Lower lobe of right lung (tissue), 2 donors: ENCODE results near the gene TMEM53. TPM values are rescaled to one million over a fixed set of nuclear protein-coding genes. Genes with fewer than 3 reads are reported as not detected.

Source experiments
- ATAC-seq, 2 donors: fragments of 200-7000 bp; cut with Tn5 transposase; one replicate each; pipeline ENCODE4 v1.9.1; 2020 to 2022; ENCODE audit warnings: mild to moderate bottlenecking in 2 of 2, moderate library complexity in 2 of 2
- DNase-seq: peaks from one replicate; pipeline ENCODE4 v3.0.0-alpha.2; 2020
- H3K27ac ChIP-seq: fragments of 200-600 bp; one replicate; pipeline ENCODE4 v1.8.0; 2022
- H3K27me3 ChIP-seq: fragments of 200-600 bp; one replicate; pipeline ENCODE4 v1.8.0; 2022; ENCODE audit warnings: low read depth
- H3K36me3 ChIP-seq: fragments of 200-600 bp; one replicate; pipeline ENCODE4 v1.8.0; 2022; ENCODE audit warnings: mild to moderate bottlenecking
- H3K4me1 ChIP-seq: fragments of 200-600 bp; one replicate; pipeline ENCODE4 v1.8.0; 2022
- H3K4me3 ChIP-seq: fragments of 200-600 bp; one replicate; pipeline ENCODE4 v1.8.0; 2022; ENCODE audit warnings: mild to moderate bottlenecking
- H3K9me3 ChIP-seq: fragments of 200-600 bp; one replicate; pipeline ENCODE4 v1.8.0; 2022
- intact Hi-C: fragments of 100-400 bp; cut with DNase I; formaldehyde crosslinking; loops from one replicate; pipeline ENCODE4 v1.11.0; 2022
- total RNA-seq: library from RNA; stranded (reverse); fragmentation: NEBNext Ultra II Directional; extraction: Animal tissue kit (Norgen Biotek cat#: 25700); gene quantifications from one replicate; pipeline ENCODE4 v1.2.1, GENCODE V29; 2021
- TF ChIP-seq, protein P1 (sequence below): fragments of 200-600 bp; IDR thresholded peaks from one replicate; pipeline ENCODE4 v1.8.0; 2022; ENCODE audit warnings: antibody characterized with exemption, mild to moderate bottlenecking
- donor health status: DM: no; HTN: yes; CAD: no; lungs with severe emphysema.

TMEM53 gene
- total RNA-seq, 1 donor from 2014 or later: 22.6 TPM

DNA sequence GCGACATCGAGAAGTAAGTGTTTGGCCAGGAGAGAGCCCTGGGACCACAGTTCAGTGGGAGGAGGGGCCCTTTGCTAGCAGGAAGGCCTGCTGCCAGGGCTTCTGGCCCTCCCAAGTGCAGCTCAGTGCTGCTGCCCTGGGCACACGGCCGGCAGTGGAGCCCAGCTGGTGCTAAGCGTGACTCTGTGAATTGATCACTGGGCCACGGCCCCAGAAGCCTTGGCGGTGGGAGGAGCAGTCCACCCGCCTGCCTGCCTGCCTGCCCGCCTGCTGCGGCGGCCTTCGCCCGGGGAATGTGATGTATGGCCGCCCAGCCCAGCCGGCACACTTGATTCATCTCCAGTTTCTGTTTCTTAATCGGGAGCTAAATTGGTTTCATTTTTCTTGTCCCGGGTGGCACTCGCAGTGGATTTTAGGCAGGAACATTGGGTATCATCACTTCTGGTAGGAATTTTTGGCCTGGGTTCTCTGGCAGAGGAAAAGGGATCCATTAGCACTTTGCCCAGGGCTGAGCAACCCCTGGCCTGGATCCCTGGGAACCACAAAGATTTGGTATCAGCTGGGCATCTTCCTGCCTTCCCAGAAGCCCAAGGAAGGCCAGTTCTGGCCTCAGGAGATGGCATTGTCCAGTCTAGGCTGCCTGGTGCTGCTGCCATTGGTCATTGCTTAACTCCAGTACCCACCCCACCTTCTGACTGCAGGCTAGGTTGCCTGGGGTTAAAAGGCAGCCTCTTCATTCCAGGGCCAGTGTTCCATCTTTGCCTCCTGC is 28.6 kb downstream of the TMEM53 start:
- Histone ChIP-seq H3K27ac (peak overlapping the region; percentile 20), H3K9me3 (no peaks in the 10 kb centered on the region), H3K36me3 (peaks cover 100% of the 10 kb centered on the region), H3K27me3 (no peaks in the 10 kb centered on the region), H3K4me3 (no peak overlapping the region), H3K4me1 (no peaks in the 10 kb centered on the region)
- peak; percentile 37 to 41 for ATAC-seq
- TF ChIP-seq, protein P1, sequence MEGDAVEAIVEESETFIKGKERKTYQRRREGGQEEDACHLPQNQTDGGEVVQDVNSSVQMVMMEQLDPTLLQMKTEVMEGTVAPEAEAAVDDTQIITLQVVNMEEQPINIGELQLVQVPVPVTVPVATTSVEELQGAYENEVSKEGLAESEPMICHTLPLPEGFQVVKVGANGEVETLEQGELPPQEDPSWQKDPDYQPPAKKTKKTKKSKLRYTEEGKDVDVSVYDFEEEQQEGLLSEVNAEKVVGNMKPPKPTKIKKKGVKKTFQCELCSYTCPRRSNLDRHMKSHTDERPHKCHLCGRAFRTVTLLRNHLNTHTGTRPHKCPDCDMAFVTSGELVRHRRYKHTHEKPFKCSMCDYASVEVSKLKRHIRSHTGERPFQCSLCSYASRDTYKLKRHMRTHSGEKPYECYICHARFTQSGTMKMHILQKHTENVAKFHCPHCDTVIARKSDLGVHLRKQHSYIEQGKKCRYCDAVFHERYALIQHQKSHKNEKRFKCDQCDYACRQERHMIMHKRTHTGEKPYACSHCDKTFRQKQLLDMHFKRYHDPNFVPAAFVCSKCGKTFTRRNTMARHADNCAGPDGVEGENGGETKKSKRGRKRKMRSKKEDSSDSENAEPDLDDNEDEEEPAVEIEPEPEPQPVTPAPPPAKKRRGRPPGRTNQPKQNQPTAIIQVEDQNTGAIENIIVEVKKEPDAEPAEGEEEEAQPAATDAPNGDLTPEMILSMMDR: no peak
- intact Hi-C loops: no loop called here
- DNase-seq: no peak

DNA sequence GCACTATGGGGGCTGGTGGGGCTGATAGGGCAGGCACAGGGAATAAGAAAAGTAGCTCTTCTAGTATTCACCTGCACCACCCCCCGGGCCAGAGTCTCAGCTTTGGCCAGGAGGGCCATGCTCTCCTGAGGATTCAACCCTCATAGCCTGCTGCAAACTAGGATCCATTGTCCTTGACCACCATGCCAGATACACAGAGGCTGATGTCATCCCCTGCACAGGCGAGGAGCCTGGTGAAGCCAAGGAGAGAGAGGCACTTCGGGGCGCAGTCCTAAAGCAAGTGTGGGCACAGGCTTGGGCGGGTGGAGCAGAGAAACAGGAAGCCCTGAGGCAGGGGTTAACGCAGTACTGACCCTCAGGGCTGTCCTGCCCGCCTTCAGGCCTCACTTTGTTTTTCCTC is 29.5 kb downstream of the TMEM53 start:
- no peaks in the 10 kb centered on the region for H3K4me1 ChIP-seq
- DNase-seq: no peak
- no peak for ATAC-seq
- intact Hi-C loops: no loop called here
- no peaks in the 10 kb centered on the region for H3K9me3 ChIP-seq
- peaks cover 100% of the 10 kb centered on the region for H3K36me3 ChIP-seq
- H3K27ac ChIP-seq: no peak overlapping the region
- TF ChIP-seq, protein P1: no peak
- H3K27me3 ChIP-seq: no peaks in the 10 kb centered on the region
- H3K4me3 ChIP-seq: no peak overlapping the region

DNA sequence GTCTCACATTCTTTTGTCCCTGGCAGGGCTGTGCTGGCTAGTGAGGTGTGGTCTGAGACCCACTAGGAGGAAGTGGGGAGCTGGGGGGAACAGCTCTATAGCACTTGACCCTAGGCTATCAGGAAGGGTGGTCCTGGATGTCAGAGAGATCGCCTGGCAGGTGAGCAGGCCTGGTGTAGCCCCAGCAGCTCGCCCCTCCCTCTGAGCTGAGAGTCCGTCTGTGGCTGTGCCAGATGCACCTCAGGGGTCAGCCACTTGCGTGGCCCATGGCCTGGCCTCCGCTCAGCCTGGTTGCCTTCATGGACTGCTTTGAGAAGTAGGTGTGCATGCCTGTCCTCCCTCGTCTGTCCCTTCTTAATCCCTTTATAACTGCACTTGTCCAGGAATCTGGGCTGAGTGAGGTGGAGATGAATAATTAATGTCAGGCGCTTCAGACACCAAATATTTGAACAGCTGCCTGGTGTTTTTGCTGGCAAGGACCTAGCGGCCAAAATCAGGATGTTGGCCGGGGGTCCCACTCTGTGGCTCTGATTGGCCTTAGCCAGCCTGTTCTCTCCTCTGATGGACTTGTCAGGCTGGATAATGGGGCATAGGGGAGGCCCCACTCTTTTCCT is 30.5 kb downstream of the TMEM53 start:
- no peaks in the 10 kb centered on the region for H3K9me3 ChIP-seq
- no peaks in the 10 kb centered on the region for H3K4me1 ChIP-seq
- ATAC-seq: no peak
- H3K4me3 ChIP-seq: no peak overlapping the region
- TF ChIP-seq, protein P1: no peak
- DNase-seq: no peak
- H3K36me3 ChIP-seq: peaks cover 100% of the 10 kb centered on the region
- H3K27ac ChIP-seq: no peak overlapping the region
- H3K27me3 ChIP-seq: no peaks in the 10 kb centered on the region
- intact Hi-C loops: no loop called here

DNA sequence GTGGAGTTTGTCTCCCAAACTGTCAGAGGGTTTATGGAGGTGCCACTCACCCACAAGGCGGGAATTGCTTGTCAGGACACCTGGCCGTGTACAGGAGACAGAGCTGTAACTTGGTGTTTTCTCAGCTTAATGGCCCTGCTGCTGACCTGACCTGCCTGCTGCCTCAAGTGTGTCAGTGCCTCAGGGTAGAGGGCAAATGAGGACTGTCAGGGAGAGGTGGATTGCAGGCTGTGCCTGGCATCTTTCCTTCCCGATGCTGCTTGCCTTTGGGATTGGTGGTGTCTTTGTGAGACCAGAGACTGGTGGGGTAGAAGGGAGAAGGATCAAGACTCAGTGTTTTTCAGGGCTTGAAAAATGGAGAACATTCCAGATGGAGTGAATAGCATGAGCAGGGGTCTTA is 31.4 kb downstream of the TMEM53 start:
- no peak for DNase-seq
- TF ChIP-seq, protein P1: no peak
- Histone ChIP-seq H3K27ac (no peak overlapping the region), H3K4me3 (no peak overlapping the region), H3K36me3 (peaks cover 100% of the 10 kb centered on the region), H3K9me3 (no peaks in the 10 kb centered on the region), H3K4me1 (no peaks in the 10 kb centered on the region), H3K27me3 (no peaks in the 10 kb centered on the region)
- intact Hi-C loops: no loop called here
- ATAC-seq: no peak

DNA sequence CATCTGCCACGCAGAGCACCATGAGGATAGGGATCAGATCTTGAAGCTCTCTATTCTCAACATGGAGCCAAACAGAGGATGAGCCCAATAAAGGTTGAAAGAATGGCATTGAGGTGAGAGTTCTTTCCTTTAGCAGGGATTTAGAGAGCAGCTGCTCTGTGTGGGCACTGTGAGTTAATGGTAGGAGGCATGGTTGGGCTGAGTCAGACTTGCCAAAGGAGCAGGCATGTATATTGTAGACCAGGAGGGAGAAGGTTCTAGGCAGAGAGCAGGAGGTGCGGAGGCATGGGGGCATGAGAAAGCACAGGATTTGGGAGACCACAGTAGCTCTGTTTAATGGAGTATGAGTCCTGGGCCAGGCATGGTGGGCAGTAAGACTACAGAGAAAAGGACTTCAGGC is 32.0 kb downstream of the TMEM53 start:
- no peak overlapping the region for H3K27ac ChIP-seq
- H3K9me3 ChIP-seq: no peaks in the 10 kb centered on the region
- H3K36me3 ChIP-seq: peaks cover 100% of the 10 kb centered on the region
- DNase-seq (no peak), ATAC-seq (no peak)
- intact Hi-C loops: no loop called here
- H3K27me3 ChIP-seq: no peaks in the 10 kb centered on the region
- H3K4me3 ChIP-seq: no peak overlapping the region
- no peaks in the 10 kb centered on the region for H3K4me1 ChIP-seq
- TF ChIP-seq, protein P1: no peak
